Neuronal stem cell (in vitro differentiated cells): ENCODE results near the gene RRAS.
A peak's percentile ranks its signal among the peaks of the same experiment; 100 is the strongest.

Source experiments
- DNase-seq: peaks from one replicate; pipeline ENCODE4 v3.0.0-alpha.2; 2013; ENCODE audit warnings: low spot score
- H2AFZ ChIP-seq: one replicate; pipeline ENCODE4 v1.6.1; 2013; ENCODE audit warnings: mild to moderate bottlenecking, low read length, inconsistent platforms
- H2AK5ac ChIP-seq: 2 replicates; pipeline ENCODE4 v1.6.1; 2013; ENCODE audit warnings: low read depth, mild to moderate bottlenecking, inconsistent platforms, low read length, moderate library complexity, mixed read lengths
- H2BK120ac ChIP-seq: 2 replicates; pipeline ENCODE4 v1.6.1; 2013; ENCODE audit warnings: low read depth, mild to moderate bottlenecking, inconsistent platforms, low read length, moderate library complexity, mixed read lengths
- H2BK12ac ChIP-seq: one replicate; pipeline ENCODE4 v1.6.1; 2013; ENCODE audit warnings: low read length, inconsistent platforms
- H2BK15ac ChIP-seq: 2 replicates; pipeline ENCODE4 v1.6.1; 2013; ENCODE audit warnings: mild to moderate bottlenecking, low read length, inconsistent platforms, mixed read lengths
- H2BK5ac ChIP-seq: one replicate; pipeline ENCODE4 v1.6.1; 2013; ENCODE audit warnings: inconsistent platforms, mild to moderate bottlenecking, low read length, moderate library complexity
- H3K14ac ChIP-seq: one replicate; pipeline ENCODE4 v1.6.1; 2013; ENCODE audit warnings: low read length, inconsistent platforms
- H3K18ac ChIP-seq: 2 replicates; pipeline ENCODE4 v1.6.1; 2013; ENCODE audit warnings: low read length, inconsistent platforms
- H3K23ac ChIP-seq: 2 replicates; pipeline ENCODE4 v1.6.1; 2013; ENCODE audit warnings: low read depth, mild to moderate bottlenecking, mixed read lengths, low read length, inconsistent platforms; ENCODE audit not compliant: poor library complexity
- H3K27ac ChIP-seq: replicated peaks from 3 replicates; pipeline ENCODE4 v1.5.1; 2013; ENCODE audit warnings: low read length, inconsistent platforms
- H3K27me3 ChIP-seq, 3 experiments: 2 replicates each; pipeline ENCODE4 v1.6.1; 2013; ENCODE audit warnings: low read length in 3 of 3, mild to moderate bottlenecking in 2 of 3, inconsistent platforms in 1 of 3, low read depth in 1 of 3, mixed read lengths in 1 of 3, moderate library complexity in 1 of 3; ENCODE audit not compliant: control insufficient read depth in 3 of 3, insufficient read depth in 3 of 3
- H3K36me3 ChIP-seq, 2 donors: replicated peaks in 1 of 2; 2 replicates each; pipeline ENCODE4 v1.6.1; 2013; ENCODE audit warnings: low read length in 2 of 2; ENCODE audit not compliant: control insufficient read depth in 2 of 2, insufficient read depth in 2 of 2
- H3K4ac ChIP-seq: 2 replicates; pipeline ENCODE4 v1.6.1; 2013; ENCODE audit warnings: inconsistent platforms, mild to moderate bottlenecking, low read length, moderate library complexity
- H3K4me1 ChIP-seq, 2 donors: 1 replicate in 1 of 2; 2 replicates in 1 of 2; pipeline ENCODE4 v1.6.1; 2013; ENCODE audit warnings: low read length in 2 of 2, low read depth in 1 of 2; ENCODE audit not compliant: control insufficient read depth in 2 of 2, insufficient read depth in 1 of 2
- H3K4me2 ChIP-seq: one replicate; pipeline ENCODE4 v1.6.1; 2013; ENCODE audit warnings: mild to moderate bottlenecking, low read length, inconsistent platforms; ENCODE audit not compliant: insufficient read depth, poor library complexity, severe bottlenecking
- H3K4me3 ChIP-seq, 2 donors: 2 replicates each; pipeline ENCODE4 v1.5.1; 2013; ENCODE audit warnings: low read length in 2 of 2, mild to moderate bottlenecking in 2 of 2, inconsistent platforms in 1 of 2, moderate library complexity in 1 of 2
- H3K79me1 ChIP-seq: one replicate; pipeline ENCODE4 v1.6.1; 2013; ENCODE audit warnings: low read depth, mild to moderate bottlenecking, inconsistent platforms, low read length, moderate library complexity
- H3K9ac ChIP-seq: one replicate; pipeline ENCODE4 v1.6.1; 2013; ENCODE audit warnings: mild to moderate bottlenecking, low read depth, low read length, inconsistent platforms; ENCODE audit not compliant: poor library complexity
- H3K9me3 ChIP-seq, 2 donors: replicated peaks in 1 of 2; 2 replicates each; pipeline versions ENCODE3 to v1.6.1; 2013; ENCODE audit warnings: low read length in 2 of 2, mild to moderate bottlenecking in 2 of 2, inconsistent platforms in 1 of 2, low read depth in 1 of 2, mixed read lengths in 1 of 2, moderate library complexity in 1 of 2; ENCODE audit not compliant: control insufficient read depth in 2 of 2, insufficient read depth in 1 of 2
- H4K8ac ChIP-seq: one replicate; pipeline ENCODE4 v1.6.1; 2013; ENCODE audit warnings: low read depth, mild to moderate bottlenecking, inconsistent platforms, low read length, moderate library complexity
- H4K91ac ChIP-seq: one replicate; pipeline ENCODE4 v1.6.1; 2013; ENCODE audit warnings: low read length, low read depth, mild to moderate bottlenecking, inconsistent platforms; ENCODE audit not compliant: poor library complexity
- WGBS, 2 donors: extraction: QIAGEN DNeasy Blood & Tissue Kit; methylation state at CpG; one replicate each; pipeline ENCODE4 v1.1.7; 2013; ENCODE audit warnings: missing lambda C conversion rate in 2 of 2, mixed read lengths in 1 of 2; ENCODE audit not compliant: insufficient read length in 2 of 2, insufficient replicate concordance in 1 of 2; ENCODE audit errors: extremely low coverage in 2 of 2; 5-methylcytosine and 5-hydroxymethylcytosine counted together

RRAS gene

GRCh38 chr19:49651820-49652550 lies 12.0 kb upstream of the RRAS start:
- Histone ChIP-seq H3K27ac (no peak overlapping the region), H3K14ac (no peak overlapping the region), H2BK5ac (no peak overlapping the region), H3K23ac (no peak overlapping the region), H3K79me1 (peaks cover 26% of the 10 kb centered on the region), H3K4me3 (no peak overlapping the region), H3K18ac (no peak overlapping the region), H2AK5ac (no peak overlapping the region), H3K4ac (no peak overlapping the region), H3K36me3 (peaks cover 58 to 91% of the 10 kb centered on the region in 2 donors), H3K9me3 (no peaks in the 10 kb centered on the region), H4K8ac (no peak overlapping the region), H2BK15ac (no peak overlapping the region), H3K4me1 (no peaks in the 10 kb centered on the region), H3K9ac (no peak overlapping the region), H4K91ac (no peak overlapping the region), H2BK12ac (no peak overlapping the region), H2AFZ (no peak overlapping the region), H3K4me2 (no peak overlapping the region), H2BK120ac (no peak overlapping the region), H3K27me3 (no peaks in the 10 kb centered on the region)
- WGBS, 2 donors = no CpG with 5 or more reads among the region's 110 CpGs
- DNase-seq = no peak

- H2BK15ac ChIP-seq = no peak overlapping the region
- no peak overlapping the region for H3K9ac ChIP-seq
- H4K91ac ChIP-seq = no peak overlapping the region
- no peak overlapping the region for H3K14ac ChIP-seq
- no peak overlapping the region for H2BK120ac ChIP-seq
- H3K27ac ChIP-seq = no peak overlapping the region
- peak overlapping the region; percentile 11 for H3K4me2 ChIP-seq
- H2BK12ac ChIP-seq = no peak overlapping the region
- no peak overlapping the region for H2BK5ac ChIP-seq
- H3K9me3 ChIP-seq = no peaks in the 10 kb centered on the region
- H3K18ac ChIP-seq = no peak overlapping the region
- H3K36me3 ChIP-seq = peaks cover 60 to 91% of the 10 kb centered on the region in 2 donors
- H3K4me3 ChIP-seq = no peak overlapping the region
- H3K79me1 ChIP-seq = peaks cover 32% of the 10 kb centered on the region
- no peaks in the 10 kb centered on the region for H3K4me1 ChIP-seq
- H3K23ac ChIP-seq = no peak overlapping the region
- DNase-seq = no peak
- H3K4ac ChIP-seq = no peak overlapping the region
- H4K8ac ChIP-seq = no peak overlapping the region
- H2AK5ac ChIP-seq = no peak overlapping the region
- no peaks in the 10 kb centered on the region for H3K27me3 ChIP-seq
- no peak overlapping the region for H2AFZ ChIP-seq
- no CpG with 5 or more reads among the region's 72 CpGs for WGBS, 2 donors
Observed at GRCh38 chr19:49651029-49651819, 11.3 kb upstream of the RRAS start.

- WGBS, 2 donors = no CpG with 5 or more reads among the region's 17 CpGs
- no peak overlapping the region for H2BK120ac ChIP-seq
- H4K91ac ChIP-seq = no peak overlapping the region
- H3K4ac ChIP-seq = no peak overlapping the region
- H4K8ac ChIP-seq = no peak overlapping the region
- peaks cover 0 to 6% of the 10 kb centered on the region in 2 donors for H3K4me1 ChIP-seq
- H3K27me3 ChIP-seq = no peaks in the 10 kb centered on the region
- DNase-seq = no peak
- H3K18ac ChIP-seq = no peak overlapping the region
- no peak overlapping the region for H3K4me3 ChIP-seq
- H2AFZ ChIP-seq = no peak overlapping the region
- no peaks in the 10 kb centered on the region for H3K9me3 ChIP-seq
- H2BK5ac ChIP-seq = no peak overlapping the region
- H3K36me3 ChIP-seq = peaks cover 45 to 73% of the 10 kb centered on the region in 2 donors
- no peak overlapping the region for H2BK12ac ChIP-seq
- no peak overlapping the region for H2AK5ac ChIP-seq
- peaks cover 32% of the 10 kb centered on the region for H3K79me1 ChIP-seq
- peak overlapping the region; percentile 81 for H3K23ac ChIP-seq
- H2BK15ac ChIP-seq = no peak overlapping the region
- no peak overlapping the region for H3K27ac ChIP-seq
- no peak overlapping the region for H3K4me2 ChIP-seq
- no peak overlapping the region for H3K9ac ChIP-seq
- no peak overlapping the region for H3K14ac ChIP-seq
Observed at GRCh38 chr19:49646586-49646985, 6.6 kb upstream of the RRAS start.

- Histone ChIP-seq H3K4me3 (no peak overlapping the region), H3K4me2 (no peak overlapping the region), H3K4me1 (peaks cover 0 to 11% of the 10 kb centered on the region in 2 donors), H3K27me3 (no peaks in the 10 kb centered on the region), H2BK120ac (no peak overlapping the region), H3K36me3 (peaks cover 44 to 69% of the 10 kb centered on the region in 2 donors), H3K18ac (no peak overlapping the region), H3K9me3 (no peaks in the 10 kb centered on the region), H2BK15ac (no peak overlapping the region), H2AFZ (no peak overlapping the region), H2BK5ac (no peak overlapping the region), H3K9ac (no peak overlapping the region), H2AK5ac (no peak overlapping the region), H3K4ac (no peak overlapping the region), H4K91ac (no peak overlapping the region), H3K79me1 (peaks cover 32% of the 10 kb centered on the region), H3K27ac (no peak overlapping the region), H3K23ac (no peak overlapping the region), H4K8ac (no peak overlapping the region), H2BK12ac (no peak overlapping the region), H3K14ac (no peak overlapping the region)
- no CpG with 5 or more reads among the region's 13 CpGs for WGBS, 2 donors
- DNase-seq = no peak
Observed at GRCh38 chr19:49645995-49646394, 6.1 kb upstream of the RRAS start.
